ENCODE measurements around the gene C1orf210.

The C1orf210 gene

GRCh38 chr1:43312212-43312623 is 26.8 kb upstream of the C1orf210 start:
- no peak for DNase-seq (ENCODE audit: low spot score)

- DNase-seq (ENCODE audit: low spot score): no peak
These were observed 26.1 kb upstream of the C1orf210 start for GRCh38 chr1:43311521-43311920.

- no peak for DNase-seq (ENCODE audit: low spot score)
These were observed 24.1 kb upstream of the C1orf210 start for GRCh38 chr1:43309405-43310025.

GRCh38 chr1:43308635-43309404 is 23.4 kb upstream of the C1orf210 start:
- no peak for DNase-seq (ENCODE audit: low spot score)

GRCh38 chr1:43307458-43308158 is 22.2 kb upstream of the C1orf210 start:
- DNase-seq (ENCODE audit: low spot score): no peak

GRCh38 chr1:43306688-43307457 is 21.5 kb upstream of the C1orf210 start:
- no peak for DNase-seq (ENCODE audit: low spot score)

- no peak for DNase-seq (ENCODE audit: low spot score)
These were observed 20.7 kb upstream of the C1orf210 start for GRCh38 chr1:43305926-43306687.

- DNase-seq (ENCODE audit: low spot score): no peak
These were observed 20.1 kb upstream of the C1orf210 start for GRCh38 chr1:43305461-43305860.

GRCh38 chr1:43304771-43305300 is 19.5 kb upstream of the C1orf210 start:
- DNase-seq (ENCODE audit: low spot score): no peak

- no peak for DNase-seq (ENCODE audit: low spot score)
These were observed 18.9 kb upstream of the C1orf210 start for GRCh38 chr1:43304314-43304681.

- DNase-seq (ENCODE audit: low spot score): no peak
These were observed 18.3 kb upstream of the C1orf210 start for GRCh38 chr1:43303471-43304313.

GRCh38 chr1:43302721-43303470 is 17.5 kb upstream of the C1orf210 start:
- no peak for DNase-seq (ENCODE audit: low spot score)

GRCh38 chr1:43302201-43302600 is 16.8 kb upstream of the C1orf210 start:
- DNase-seq (ENCODE audit: low spot score): no peak

GRCh38 chr1:43300378-43301094 is 15.2 kb upstream of the C1orf210 start, which contains the start of gene TIE1:
Gene TIE1, plus strand, starts transcription at chr1:43300982. Its CDS starts 90 bp downstream, at chr1:43301072.
- DNase-seq (ENCODE audit: low spot score): no peak

GRCh38 chr1:43299101-43299500 is 13.7 kb upstream of the C1orf210 start:
- no peak for DNase-seq (ENCODE audit: low spot score)

- no peak for DNase-seq (ENCODE audit: low spot score)
These were observed 12.7 kb upstream of the C1orf210 start for GRCh38 chr1:43298055-43298454.

- DNase-seq (ENCODE audit: low spot score): no peak
These were observed 10.8 kb upstream of the C1orf210 start for GRCh38 chr1:43296207-43296606.

- DNase-seq (ENCODE audit: low spot score): no peak
These were observed 9.4 kb upstream of the C1orf210 start for GRCh38 chr1:43294761-43295160.

Data from LoVo (cell line).